Liver (tissue), 9 donors: ENCODE measurements around the gene UCK2. TPM values are rescaled to one million over a fixed set of nuclear protein-coding genes. Genes with fewer than 3 reads are reported as not detected.

Experiments used
- DNase-seq: peaks from one replicate; pipeline ENCODE4 v3.0.0-alpha.2; 2017; ENCODE audit warnings: low spot score
- H3K27ac ChIP-seq, 2 donors: one replicate each; pipeline ENCODE4 v1.7.0; 2013; ENCODE audit warnings: inconsistent platforms in 2 of 2, low read length in 2 of 2, control low read depth in 1 of 2, low read depth in 1 of 2, mild to moderate bottlenecking in 1 of 2
- H3K27me3 ChIP-seq, 4 donors: one replicate each; pipeline versions ENCODE4 v1.6.1 to v1.7.0; 2013; ENCODE audit warnings: low read length in 3 of 4, inconsistent platforms in 1 of 4, mild to moderate bottlenecking in 1 of 4, moderate library complexity in 1 of 4; ENCODE audit not compliant: control insufficient read depth in 4 of 4, insufficient read depth in 4 of 4
- H3K36me3 ChIP-seq, 4 donors: one replicate each; pipeline versions ENCODE4 v1.6.1 to v1.7.0; 2013; ENCODE audit warnings: low read length in 3 of 4, mild to moderate bottlenecking in 3 of 4, low read depth in 1 of 4, moderate library complexity in 1 of 4; ENCODE audit not compliant: control insufficient read depth in 4 of 4, insufficient read depth in 3 of 4
- H3K4me1 ChIP-seq, 4 donors: one replicate each; pipeline versions ENCODE4 v1.6.1 to v1.7.0; 2013; ENCODE audit warnings: low read length in 3 of 4, mild to moderate bottlenecking in 3 of 4, moderate library complexity in 1 of 4; ENCODE audit not compliant: control insufficient read depth in 4 of 4, insufficient read depth in 4 of 4
- H3K4me3 ChIP-seq, 3 donors: one replicate each; pipeline versions ENCODE4 v1.6.1 to v1.7.0; 2013; ENCODE audit warnings: low read length in 3 of 3, control low read depth in 1 of 3, low read depth in 1 of 3, mild to moderate bottlenecking in 1 of 3
- H3K9ac ChIP-seq, 2 donors: one replicate each; pipeline ENCODE4 v1.7.0; 2013; ENCODE audit warnings: low read length in 2 of 2, mild to moderate bottlenecking in 2 of 2, moderate library complexity in 2 of 2, control low read depth in 1 of 2, low read depth in 1 of 2
- H3K9me3 ChIP-seq, 4 donors: one replicate each; pipeline versions ENCODE4 v1.6.1 to v1.7.0; 2013; ENCODE audit warnings: low read length in 3 of 4; ENCODE audit not compliant: control insufficient read depth in 4 of 4
- ATF3 ChIP-seq: IDR thresholded peaks from 2 replicates; pipeline ENCODE4 v1.6.1; 2016; ENCODE audit warnings: antibody characterized with exemption
- CTCF ChIP-seq: fragments of 150-350 bp; IDR thresholded peaks from 2 replicates; pipeline ENCODE4 v1.5.1; 2017; ENCODE audit warnings: improper control_type of control experiment, low read depth, low read length; ENCODE audit not compliant: missing input control
- EGR1 ChIP-seq, 2 donors: IDR thresholded peaks; 2 replicates each; pipeline ENCODE4 v1.6.1; 2016 to 2018; ENCODE audit warnings: antibody characterized with exemption in 2 of 2, low read depth in 2 of 2
- FOXA1 ChIP-seq: IDR thresholded peaks from 2 replicates; pipeline ENCODE4 v1.6.1; 2016; ENCODE audit warnings: antibody characterized with exemption
- FOXA2 ChIP-seq: IDR thresholded peaks from 2 replicates; pipeline ENCODE4 v1.6.1; 2016; ENCODE audit warnings: antibody characterized with exemption
- HNF4G ChIP-seq: IDR thresholded peaks from 2 replicates; pipeline ENCODE4 v1.6.1; 2016; ENCODE audit warnings: antibody characterized with exemption
- MAX ChIP-seq: IDR thresholded peaks from 2 replicates; pipeline ENCODE4 v1.6.1; 2016; ENCODE audit warnings: antibody characterized with exemption
- NR2F2 ChIP-seq: IDR thresholded peaks from 2 replicates; pipeline ENCODE4 v1.6.1; 2016; ENCODE audit warnings: antibody characterized with exemption
- RAD21 ChIP-seq, 2 donors: IDR thresholded peaks; 2 replicates each; pipeline ENCODE4 v1.6.1; 2016; ENCODE audit warnings: antibody characterized with exemption in 2 of 2, mild to moderate bottlenecking in 2 of 2
- REST ChIP-seq: IDR thresholded peaks from 2 replicates; pipeline ENCODE4 v1.6.1; 2016; ENCODE audit warnings: antibody characterized with exemption, mild to moderate bottlenecking
- RXRA ChIP-seq, 2 donors: IDR thresholded peaks; 2 replicates each; pipeline ENCODE4 v1.6.1; 2017 to 2018; ENCODE audit warnings: antibody characterized with exemption in 2 of 2, mild to moderate bottlenecking in 1 of 2
- SP1 ChIP-seq: IDR thresholded peaks from 2 replicates; pipeline ENCODE4 v1.6.1; 2018; ENCODE audit warnings: antibody characterized with exemption, mild to moderate bottlenecking
- TAF1 ChIP-seq: conservative IDR thresholded peaks from 2 replicates; pipeline ENCODE4 v1.6.1; 2016; ENCODE audit warnings: antibody characterized with exemption, mild to moderate bottlenecking
- YY1 ChIP-seq: IDR thresholded peaks from 2 replicates; pipeline ENCODE4 v1.6.1; 2016; ENCODE audit warnings: antibody characterized with exemption, mild to moderate bottlenecking
- ZBTB33 ChIP-seq: IDR thresholded peaks from 2 replicates; pipeline ENCODE4 v1.6.1; 2016; ENCODE audit warnings: antibody characterized with exemption
- WGBS: extraction: QIAGEN DNeasy Blood & Tissue Kit; methylation state at CpG from one replicate; pipeline ENCODE4 v1.1.7; 2013; 5-methylcytosine and 5-hydroxymethylcytosine counted together
- polyA plus RNA-seq, 2 donors: library from polyadenylated mRNA; stranded (reverse) in 1 of 2; unstranded in 1 of 2; fragments of 200-250 nt in 1 of 2; fragments of >200 nt in 1 of 2; fragmentation: Nextera tagmentation in 1 of 2; extraction: Ambion mirVana in 1 of 2; gene quantifications; one replicate each; pipeline versions ENCODE4 v1.2.1 to v1.2.3, GENCODE V29; 2013 to 2015
- total RNA-seq, 2 donors: library from RNA; depleted of rRNA; stranded (reverse); fragments of >200 nt; gene quantifications; one replicate each; pipeline ENCODE4 v1.2.3, GENCODE V29; 2014
- donor health status: healthy.
- donor health status: healthy.
- donor health status: healthy.
- donor health status: healthy.
- donor health status: healthy.

The UCK2 gene
- total and polyA plus RNA-seq, 4 donors = 8.9 to 25.5 (median 17.3) TPM

GRCh38 chr1:165832902-165833301, 5.5 kb downstream of the UCK2 start:
- H3K9ac ChIP-seq = no peak overlapping the region
- DNase-seq = no peak
- no peaks in the 10 kb centered on the region for H3K27me3 ChIP-seq
- peaks cover 2 to 15% (median 5%) of the 10 kb centered on the region in 4 donors for H3K4me1 ChIP-seq
- 83% methylated on average over 9 of the region's 9 CpGs for WGBS
- H3K36me3 ChIP-seq = no peaks in the 10 kb centered on the region
- no peak overlapping the region for H3K27ac ChIP-seq
- no peaks in the 10 kb centered on the region for H3K9me3 ChIP-seq
- TF ChIP-seq RXRA (IDR thresholded peaks at IDR 0.05) (no peak), SP1 (no peak), ATF3 (no peak), ZBTB33 (no peak), REST (no peak), FOXA2 (no peak), FOXA1 (no peak)
- no peak overlapping the region for H3K4me3 ChIP-seq

- DNase-seq = no peak
- no peaks in the 10 kb centered on the region for H3K36me3 ChIP-seq
- H3K9me3 ChIP-seq = no peaks in the 10 kb centered on the region
- H3K9ac ChIP-seq = no peak overlapping the region
- H3K4me1 ChIP-seq = peaks cover 2 to 13% (median 5%) of the 10 kb centered on the region in 4 donors
- no peak overlapping the region for H3K4me3 ChIP-seq
- H3K27me3 ChIP-seq = no peaks in the 10 kb centered on the region
- TF ChIP-seq MAX (no peak), TAF1 (no peak), HNF4G (no peak)
- no peak overlapping the region for H3K27ac ChIP-seq
- WGBS = 79% methylated on average over 2 of the region's 2 CpGs
These were observed 5.9 kb downstream of the UCK2 start for GRCh38 chr1:165833358-165833757.

- WGBS = 96% methylated on average over 1 of the region's 1 CpG
- no peaks in the 10 kb centered on the region for H3K36me3 ChIP-seq
- no peak overlapping the region for H3K27ac ChIP-seq
- no peak for DNase-seq
- no peak overlapping the region for H3K9ac ChIP-seq
- no peak for TF ChIP-seq TAF1
- TF ChIP-seq RAD21 (IDR thresholded peaks at IDR 0.05) = no peak
- TF ChIP-seq MAX = no peak
- TF ChIP-seq CTCF = no peak
- TF ChIP-seq YY1 = no peak
- TF ChIP-seq HNF4G = no peak
- no peak for TF ChIP-seq FOXA2
- TF ChIP-seq NR2F2 = no peak
- no peak for TF ChIP-seq REST
- no peak for TF ChIP-seq EGR1 (IDR thresholded peaks at IDR 0.05; ENCODE audit: low read depth in 2 of 2)
- TF ChIP-seq ATF3 = no peak
- peaks cover 0 to 4% (median 3%) of the 10 kb centered on the region in 4 donors for H3K4me1 ChIP-seq
- H3K9me3 ChIP-seq = no peaks in the 10 kb centered on the region
- H3K27me3 ChIP-seq = no peaks in the 10 kb centered on the region
- no peak overlapping the region for H3K4me3 ChIP-seq
These were observed 6.8 kb downstream of the UCK2 start for GRCh38 chr1:165834229-165834628.
